A549 (cell line): ENCODE measurements around the gene GALNT18. TPM values are rescaled to one million over a fixed set of nuclear protein-coding genes. Genes with fewer than 3 reads are reported as not detected.

Experiments used
- ATAC-seq, 2 experiments: fragments of 200-7000 bp in 1 of 2; fragments of >200 bp in 1 of 2; cut with Nextera tagmentation in 1 of 2; cut with Tn5 transposase in 1 of 2; 3 replicates each; pipeline versions ENCODE4 v1.8.0 to v1.9.1; 2018 to 2020; ENCODE audit warnings: mild to moderate bottlenecking in 1 of 2, moderate library complexity in 1 of 2
- CTCF ChIA-PET: fragments of 300-600 bp; sonication (Branson Sonifier 250); formaldehyde crosslinking; extraction: SDS; loops from one replicate; lab custom pipeline; 2021; ENCODE audit warnings: antibody characterized with exemption, inconsistent platforms; lab: Yijun Ruan, JAX
- POLR2A ChIA-PET: fragments of 350-600 bp; formaldehyde crosslinking; extraction: SDS; loops from one replicate; lab custom pipeline; 2021; ENCODE audit warnings: antibody characterized with exemption, inconsistent platforms; lab: Yijun Ruan, JAX
- DNase-seq, 2 experiments: peaks; one replicate each; pipeline versions ENCODE4 v3.0.0 to v3.0.0-alpha.2; 2011 to 2016; ENCODE audit warnings: low read depth in 1 of 2, low spot score in 1 of 2
- FAIRE-seq: peaks from 2 replicates; lab custom pipeline; 2011; peaks lifted over from hg19 to GRCh38; lab: Jason Lieb, UNC
- H3K27ac ChIP-seq, 2 experiments: fragments of >200 bp; sonication (Bioruptor Twin); formaldehyde crosslinking; 3 replicates each; pipeline ENCODE4 v1.5.1; 2016 to 2017
- H3K4me1 ChIP-seq: fragments of >200 bp; sonication (Bioruptor Twin); formaldehyde crosslinking; 3 replicates; pipeline ENCODE4 v1.6.1; 2016
- H3K4me2 ChIP-seq: fragments of >200 bp; sonication (Bioruptor Twin); formaldehyde crosslinking; 3 replicates; pipeline ENCODE4 v1.6.1; 2016
- H3K4me3 ChIP-seq: fragments of >200 bp; sonication (Bioruptor Twin); formaldehyde crosslinking; 3 replicates; pipeline ENCODE4 v1.5.1; 2016
- H3K9me3 ChIP-seq: fragments of >200 bp; sonication (Bioruptor Twin); formaldehyde crosslinking; 3 replicates; pipeline ENCODE4 v1.6.1; 2016
- BHLHE40 ChIP-seq: IDR thresholded peaks from 2 replicates; pipeline ENCODE4 v1.6.1; 2012; ENCODE audit warnings: low read depth, low read length, inconsistent platforms
- CHD2 ChIP-seq: fragments of 150-350 bp; IDR thresholded peaks from 2 replicates; pipeline ENCODE4 v1.6.1; 2014; ENCODE audit warnings: low read length; ENCODE audit not compliant: partially characterized antibody
- CTCF ChIP-seq: fragments of >200 bp; sonication (Bioruptor Twin); formaldehyde crosslinking; IDR thresholded peaks from 3 replicates; pipeline ENCODE4 v1.5.1; 2016
- ESRRA ChIP-seq: fragments of 150-350 bp; IDR thresholded peaks from 2 replicates; pipeline ENCODE4 v1.6.1; 2014; ENCODE audit warnings: mild to moderate bottlenecking, low read length, borderline replicate concordance
- FOSB ChIP-seq: fragments of 250-450 bp; sonication (Bioruptor Pico); IDR thresholded peaks from 2 replicates; pipeline ENCODE4 v1.5.0; 2020; ENCODE audit warnings: mild to moderate bottlenecking, moderate library complexity
- GATA3 ChIP-seq: IDR thresholded peaks from 2 replicates; pipeline ENCODE4 v1.6.1; 2012; ENCODE audit warnings: borderline replicate concordance
- HMGXB4 ChIP-seq: fragments of 250-450 bp; sonication (Bioruptor Pico); IDR thresholded peaks from 2 replicates; pipeline ENCODE4 v1.5.0; 2021; ENCODE audit warnings: mild to moderate bottlenecking, moderate library complexity, borderline replicate concordance
- HOXB13 ChIP-seq: fragments of 250-450 bp; sonication (Bioruptor Pico); IDR thresholded peaks from 2 replicates; pipeline ENCODE4 v1.5.0; 2020; ENCODE audit warnings: low read depth, mild to moderate bottlenecking, moderate library complexity
- JUNB ChIP-seq: fragments of >200 bp; sonication (Bioruptor Twin); formaldehyde crosslinking; IDR thresholded peaks from 2 replicates; pipeline ENCODE4 v1.6.1; 2016
- KDM1A ChIP-seq: fragments of 200-600 bp; sonication (generic); IDR thresholded peaks from 2 replicates; pipeline ENCODE4 v1.6.1; 2016; ENCODE audit warnings: low read depth, mild to moderate bottlenecking
- MAZ ChIP-seq: fragments of 150-350 bp; IDR thresholded peaks from 2 replicates; pipeline ENCODE4 v1.6.1; 2014; ENCODE audit warnings: antibody characterized with exemption, low read depth, low read length, borderline replicate concordance
- MYC ChIP-seq: IDR thresholded peaks from 2 replicates; pipeline ENCODE4 v1.6.1; 2012; ENCODE audit warnings: mild to moderate bottlenecking, inconsistent platforms, low read length, improper control_type of control experiment, borderline replicate concordance
- NPAS2 ChIP-seq: fragments of 250-450 bp; sonication (Bioruptor Pico); IDR thresholded peaks from 2 replicates; pipeline ENCODE4 v1.8.0; 2022; ENCODE audit warnings: mild to moderate bottlenecking, moderate library complexity, borderline replicate concordance
- POLR2A ChIP-seq: IDR thresholded peaks from 2 replicates; pipeline ENCODE4 v1.6.1; 2012; ENCODE audit warnings: mild to moderate bottlenecking, low read length
- RAD21 ChIP-seq, 2 experiments: fragments of >200 bp in 1 of 2; sonication (Bioruptor Twin) in 1 of 2; formaldehyde crosslinking in 1 of 2; IDR thresholded peaks in 1 of 2; conservative IDR thresholded peaks in 1 of 2; 2 replicates in 1 of 2; 3 replicates in 1 of 2; pipeline ENCODE4 v1.6.1; 2012 to 2018; ENCODE audit warnings: inconsistent platforms in 1 of 2
- SMC3 ChIP-seq: fragments of >200 bp; sonication (Bioruptor Twin); formaldehyde crosslinking; IDR thresholded peaks from 3 replicates; pipeline ENCODE4 v1.6.1; 2018; ENCODE audit warnings: inconsistent platforms
- SREBF2 ChIP-seq: fragments of 450-650 bp; IDR thresholded peaks from 2 replicates; pipeline ENCODE4 v1.6.1; 2014; ENCODE audit warnings: mild to moderate bottlenecking, moderate library complexity
- TFCP2L1 ChIP-seq: fragments of 250-450 bp; sonication (Bioruptor Pico); IDR thresholded peaks from 2 replicates; pipeline ENCODE4 v1.5.0; 2021; ENCODE audit warnings: mild to moderate bottlenecking
- ZC3H11A ChIP-seq: fragments of 450-650 bp; IDR thresholded peaks from 2 replicates; pipeline ENCODE4 v1.6.1; 2014; ENCODE audit warnings: antibody characterized with exemption, mild to moderate bottlenecking
- ZNF302 ChIP-seq: fragments of 250-450 bp; sonication (Bioruptor Pico); IDR thresholded peaks from 2 replicates; pipeline ENCODE4 v1.9.0; 2021; ENCODE audit warnings: inconsistent platforms, mild to moderate bottlenecking, moderate library complexity
- WGBS: methylation state at CpG from one replicate; pipeline ENCODE4 v1.1.6; 2017; ENCODE audit errors: missing lambda C conversion rate; 5-methylcytosine and 5-hydroxymethylcytosine counted together
- polyA plus RNA-seq, 4 experiments: library from polyadenylated mRNA; depleted of rRNA in 3 of 4; stranded (reverse); fragments of >200 nt; fragmentation: RNase III in 1 of 4; extraction: RNeasy Plus Mini Kit Qiagen cat#74134 plus additional on column Dnase treatment in 1 of 4; gene quantifications; 2 replicates in 3 of 4; 3 replicates in 1 of 4; pipeline ENCODE4 v1.2.3, GENCODE V29; 2011 to 2017

The GALNT18 gene
- polyA plus RNA-seq, 2 of the 4 experiments (the other 2 are of a cell fraction): 6.7 to 16.1 TPM

GRCh38 chr11:11381471-11382105, 240.2 kb downstream of the GALNT18 start:
- Histone ChIP-seq H3K9me3 (no peaks in the 10 kb centered on the region), H3K4me1 (no peaks in the 10 kb centered on the region), H3K4me3 (no peak overlapping the region), H3K4me2 (no peak overlapping the region), H3K27ac (no peak overlapping the region)
- POLR2A ChIA-PET: no interaction called here
- CTCF ChIA-PET: interaction anchor here (1.1 to 1.3 kb wide), 2 partner anchors 54 to 406 kb away, joined by 3 to 4 read pairs; no protein-coding TSS in a partner anchor
- WGBS: 78% methylated on average over 6 of the region's 6 CpGs
- FAIRE-seq (no peak), ATAC-seq (no peak), DNase-seq (no peak)
- TF ChIP-seq HOXB13 (CRISPR knock-in tag) (no peak), CTCF (no peak), MAZ (no peak), KDM1A (no peak), RAD21 (conservative IDR thresholded peaks at IDR 0.05 in 1 of 2, IDR thresholded peaks at IDR 0.05 in 1 of 2) (no peak), CHD2 (no peak), JUNB (no peak), ZNF302 (no peak), ESRRA (no peak)

GRCh38 chr11:11380883-11381282, 240.9 kb downstream of the GALNT18 start:
- ATAC-seq (no peak), FAIRE-seq (no peak)
- no peak overlapping the region for H3K27ac ChIP-seq
- no peaks in the 10 kb centered on the region for H3K4me1 ChIP-seq
- no peak overlapping the region for H3K4me2 ChIP-seq
- POLR2A ChIA-PET: no interaction called here
- no peaks in the 10 kb centered on the region for H3K9me3 ChIP-seq
- WGBS: 52% methylated on average over 3 of the region's 3 CpGs
- H3K4me3 ChIP-seq: no peak overlapping the region
- no peak for TF ChIP-seq MYC
- TF ChIP-seq ZC3H11A: no peak
- no peak for TF ChIP-seq SMC3
- TF ChIP-seq TFCP2L1 (CRISPR knock-in tag): no peak
- TF ChIP-seq HMGXB4 (CRISPR knock-in tag): no peak
- no peak for TF ChIP-seq KDM1A
- no peak for TF ChIP-seq NPAS2 (CRISPR knock-in tag)
- no peak for TF ChIP-seq BHLHE40
- TF ChIP-seq, all 56 proteins: peak for 0
- DNase-seq: no peak
- CTCF ChIA-PET: interaction anchor here (1.3 kb wide), 1 partner anchor 55 kb away, joined by 3 read pairs; no protein-coding TSS in a partner anchor

GRCh38 chr11:11380340-11380739, 241.5 kb downstream of the GALNT18 start:
- H3K4me1 ChIP-seq: no peaks in the 10 kb centered on the region
- ChIA-PET CTCF (interaction anchor here (1.3 kb wide), 1 partner anchor 55 kb away, joined by 3 read pairs; no protein-coding TSS in a partner anchor), POLR2A (no interaction called here)
- DNase-seq (no peak), FAIRE-seq (no peak), ATAC-seq (no peak)
- H3K9me3 ChIP-seq: no peaks in the 10 kb centered on the region
- H3K27ac ChIP-seq: no peak overlapping the region
- H3K4me2 ChIP-seq: no peak overlapping the region
- WGBS: 100% methylated on average over 2 of the region's 2 CpGs
- no peak overlapping the region for H3K4me3 ChIP-seq
- TF ChIP-seq FOSB (no peak), POLR2A (no peak), CHD2 (no peak), CTCF (no peak), GATA3 (no peak), JUNB (no peak), SREBF2 (no peak)
